GM21360 (cell line): ENCODE results near the gene FGGY.
A peak's percentile ranks its signal among the peaks of the same experiment; 100 is the strongest.

Source experiments
- ATAC-seq: cut with Tn5 transposase; IDR thresholded peaks from one replicate; pipeline ENCODE4 v1.9.1; 2021; ENCODE audit warnings: mild to moderate bottlenecking, moderate library complexity; ENCODE audit not compliant: unreplicated experiment

Gene FGGY

GRCh38 chr1:59502009-59502691 lies 205.3 kb downstream of the FGGY start:
- no peak for ATAC-seq

- ATAC-seq: no peak
These were observed 207.4 kb downstream of the FGGY start for GRCh38 chr1:59504276-59504675.

DNA sequence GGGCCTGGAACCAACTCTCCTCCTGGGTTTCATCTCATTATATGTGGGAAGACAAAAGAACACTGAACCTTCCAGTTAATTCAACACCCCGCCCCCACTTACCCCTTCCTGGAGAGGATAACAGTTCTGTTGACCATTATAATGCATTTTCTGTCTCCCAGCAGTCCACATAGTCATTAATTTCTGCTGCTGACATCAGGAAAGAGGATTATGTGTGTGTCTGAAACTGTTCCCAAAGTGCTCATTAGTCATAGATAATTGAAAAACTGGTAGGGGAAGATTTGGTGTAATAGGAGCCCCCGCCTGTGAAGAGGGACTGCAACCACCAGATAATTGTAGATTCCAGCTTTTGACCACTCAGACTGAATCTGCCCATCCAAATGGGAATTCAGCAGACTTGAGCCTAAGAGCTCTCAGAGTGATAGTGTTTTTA lies 208.7 kb downstream of the FGGY start:
- no peak for ATAC-seq

DNA sequence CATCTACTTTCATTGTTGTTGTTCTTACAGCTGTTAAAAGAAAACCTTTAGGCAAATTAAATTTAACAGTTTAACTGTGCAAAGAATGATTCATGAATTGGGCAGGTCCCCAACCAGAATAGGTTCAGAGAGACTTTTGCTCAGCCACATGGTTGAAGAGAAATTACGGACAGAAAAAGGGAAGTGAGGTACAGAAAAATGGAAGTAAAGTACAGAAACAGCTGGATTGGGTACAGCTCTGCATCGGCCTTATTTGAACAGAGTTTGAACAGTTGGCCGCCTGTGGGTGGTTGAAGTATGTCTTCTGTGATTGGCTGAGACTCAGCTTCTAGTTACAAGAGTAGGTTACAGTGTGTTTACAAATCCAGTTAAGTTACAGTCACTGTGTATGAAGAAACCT lies 210.1 kb downstream of the FGGY start:
- ATAC-seq: peak; percentile 90

DNA sequence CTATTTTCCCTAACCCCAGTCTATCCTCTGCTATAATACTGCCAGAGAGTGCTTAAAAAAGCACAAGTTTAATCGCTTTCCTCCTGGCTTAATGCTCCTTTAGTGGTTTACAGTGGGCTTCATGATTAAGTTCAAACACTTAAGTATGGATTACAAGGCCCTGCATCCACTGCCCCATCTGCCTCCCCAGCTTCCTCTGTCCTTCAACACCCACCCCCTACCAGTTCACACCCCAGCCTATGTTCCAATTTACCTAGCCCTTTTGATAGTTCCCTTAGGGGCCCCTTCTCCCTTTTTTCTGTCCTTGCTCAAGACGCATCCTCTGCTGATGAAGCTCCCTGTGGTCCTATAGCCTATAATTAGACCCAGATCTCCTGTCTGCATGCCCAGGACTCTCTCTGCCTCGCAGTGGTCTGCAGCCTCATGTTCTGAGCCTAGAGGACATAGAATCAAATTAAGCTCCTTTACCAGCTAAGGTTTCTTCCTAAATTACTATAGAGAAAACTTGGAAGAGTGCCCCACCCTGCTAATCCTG lies 212.5 kb downstream of the FGGY start:
- no peak for ATAC-seq

GRCh38 chr1:59510249-59510648 lies 213.4 kb downstream of the FGGY start:
- ATAC-seq: no peak

DNA sequence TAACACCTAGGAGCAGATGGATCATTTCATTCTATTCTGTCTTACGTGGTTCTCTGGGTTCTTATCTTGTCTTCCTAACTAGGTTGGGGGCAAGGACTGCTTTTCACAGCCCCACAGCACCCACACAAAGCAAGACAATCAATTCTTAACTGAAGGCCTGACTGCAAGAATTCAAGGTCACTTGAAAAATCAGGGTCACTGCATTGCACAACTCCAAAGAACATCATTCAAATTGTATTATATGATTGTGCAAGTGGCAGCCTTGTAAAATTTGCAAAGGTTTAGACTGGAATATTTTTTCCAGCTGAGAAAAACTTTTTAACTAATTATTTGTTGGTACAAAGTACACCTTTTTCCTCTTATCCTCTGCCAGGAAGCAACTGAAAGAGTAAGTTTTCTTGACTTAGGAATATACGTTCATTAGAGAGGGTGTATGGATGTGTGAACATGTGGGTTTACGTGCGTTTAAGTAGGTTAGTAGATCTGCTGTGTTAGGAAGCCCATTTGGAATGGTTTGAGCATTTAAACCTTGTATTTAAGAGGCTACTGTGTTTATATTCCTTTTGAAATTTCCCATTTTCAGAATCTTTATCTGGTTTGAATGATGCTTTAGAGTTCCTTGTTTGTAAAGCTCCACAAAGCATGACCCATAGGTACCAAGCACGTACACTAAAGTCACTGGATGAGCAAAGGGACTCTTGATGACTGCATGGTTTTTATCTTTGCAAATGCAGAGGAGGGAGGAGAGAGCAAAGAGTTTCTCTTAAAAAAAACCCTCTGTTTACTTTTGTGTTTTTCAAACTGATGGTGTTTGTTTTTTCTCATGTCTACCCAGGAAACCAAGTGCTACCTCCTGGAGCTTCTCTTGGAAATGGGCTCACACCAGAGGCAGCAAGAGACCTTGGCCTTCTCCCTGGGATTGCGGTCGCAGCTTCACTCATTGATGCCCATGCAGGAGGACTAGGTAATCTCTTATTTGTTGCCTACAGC lies 214.9 kb downstream of the FGGY start:
- ATAC-seq: no peak

- ATAC-seq: no peak
These were observed 215.8 kb downstream of the FGGY start for GRCh38 chr1:59512702-59513101.

DNA sequence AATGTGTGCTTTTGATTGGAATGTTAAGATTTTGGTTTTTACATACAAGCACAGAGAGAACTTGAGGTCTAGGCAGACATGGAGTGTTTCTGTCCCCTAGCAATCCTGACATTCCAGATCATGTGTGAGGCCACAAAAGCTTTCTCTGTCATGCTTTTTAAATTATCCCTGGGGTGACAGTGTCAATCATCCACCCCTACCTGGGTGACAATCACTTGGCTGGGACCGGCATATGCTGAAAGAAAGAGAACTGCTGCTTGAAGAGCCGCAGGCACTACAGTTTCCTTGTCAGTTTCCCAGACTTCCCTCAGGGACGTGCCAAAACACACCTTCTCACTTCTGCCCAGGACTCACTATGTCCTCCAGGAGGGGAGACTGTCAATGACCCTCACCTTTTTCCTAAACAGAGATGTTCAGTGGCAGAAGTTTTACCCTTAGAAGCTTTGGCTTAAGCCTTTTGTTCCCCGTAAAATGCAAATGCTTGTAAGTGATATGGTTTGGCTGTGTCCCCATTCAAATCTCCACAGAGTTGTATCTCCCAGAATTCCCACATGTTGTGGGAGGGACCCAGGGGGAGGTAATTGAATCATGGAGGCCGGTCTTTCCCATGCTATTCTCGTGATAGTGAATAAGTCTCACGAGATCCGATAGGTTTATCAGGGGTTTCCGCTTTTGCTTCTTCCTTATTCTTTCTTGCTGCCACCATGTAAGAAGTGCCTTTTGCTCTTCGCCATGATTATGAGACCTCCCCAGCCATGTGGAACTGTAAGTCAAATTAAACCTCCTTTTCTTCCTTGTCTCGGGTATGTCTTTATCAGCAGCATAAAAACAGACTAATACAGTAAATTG lies 217.4 kb downstream of the FGGY start:
- ATAC-seq: no peak

DNA sequence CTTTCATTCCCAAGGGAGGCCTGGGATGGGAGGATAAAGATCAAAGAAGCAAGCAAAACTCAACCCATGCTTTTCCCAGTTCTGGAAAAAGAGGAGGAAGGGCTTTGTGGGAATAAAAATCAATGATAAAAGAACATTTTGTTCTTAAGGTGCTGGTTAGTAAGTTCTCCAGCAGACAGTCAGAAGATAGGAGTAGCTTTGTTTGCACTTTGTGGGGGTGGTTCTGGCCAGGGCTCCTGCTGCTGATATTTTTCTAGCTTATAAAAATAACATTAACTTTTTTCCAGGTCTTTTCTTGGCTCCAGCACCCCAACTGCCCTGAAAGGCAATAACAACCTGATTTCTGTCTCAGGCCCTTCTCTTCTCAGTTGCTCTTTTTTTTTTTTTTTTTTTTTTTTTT lies 220.0 kb downstream of the FGGY start:
- ATAC-seq: no peak

DNA sequence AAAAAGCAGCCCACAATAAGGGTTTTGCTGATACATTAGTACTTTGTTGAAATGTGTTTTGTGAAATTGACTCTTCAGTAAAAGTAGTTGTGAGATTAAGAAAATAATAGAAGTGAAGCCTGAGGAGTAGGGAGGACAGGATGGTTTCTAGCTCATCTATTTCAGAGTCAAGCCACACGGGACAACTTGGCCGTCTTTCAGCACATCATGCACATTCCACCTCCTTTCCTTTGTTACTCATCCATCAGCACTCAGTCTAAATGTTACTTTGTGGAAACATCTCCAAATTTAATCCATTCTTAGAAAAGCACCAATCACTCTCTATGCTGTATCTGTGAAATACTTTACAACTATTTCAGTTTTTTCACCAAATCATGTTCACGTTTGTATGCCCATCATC lies 223.3 kb downstream of the FGGY start:
- ATAC-seq: no peak

DNA sequence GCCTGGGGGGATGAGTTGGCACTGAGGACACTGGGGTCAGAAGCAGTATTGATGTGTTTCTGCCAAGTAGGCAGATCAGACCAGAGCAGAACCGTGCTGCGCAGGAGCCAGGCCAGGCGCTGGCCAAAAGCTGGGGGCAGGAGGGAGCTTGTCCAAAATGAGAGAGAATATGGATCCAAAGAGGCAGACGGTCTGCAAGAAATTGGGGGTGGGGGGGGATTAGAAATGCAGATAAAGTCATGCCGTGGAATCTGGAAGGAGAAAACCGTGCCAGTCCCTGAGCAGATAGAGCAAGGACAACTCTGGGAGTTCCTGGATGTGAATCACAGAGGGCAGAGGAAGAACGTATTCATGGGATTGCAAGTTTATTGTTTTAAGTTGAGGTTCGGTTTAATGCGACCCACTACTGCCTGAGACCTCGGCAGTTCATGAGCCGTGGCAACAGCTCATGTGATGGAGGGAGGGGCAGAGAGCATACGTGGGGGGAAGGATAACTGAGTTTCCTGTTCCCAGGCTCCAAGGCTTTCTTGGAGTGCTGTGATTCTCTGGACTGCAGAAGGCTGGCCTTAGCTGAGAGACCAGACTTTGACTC lies 224.0 kb downstream of the FGGY start:
- no peak for ATAC-seq

GRCh38 chr1:59521456-59521855 lies 224.6 kb downstream of the FGGY start:
- ATAC-seq: no peak

GRCh38 chr1:59522925-59523505 lies 226.1 kb downstream of the FGGY start:
- no peak for ATAC-seq

DNA sequence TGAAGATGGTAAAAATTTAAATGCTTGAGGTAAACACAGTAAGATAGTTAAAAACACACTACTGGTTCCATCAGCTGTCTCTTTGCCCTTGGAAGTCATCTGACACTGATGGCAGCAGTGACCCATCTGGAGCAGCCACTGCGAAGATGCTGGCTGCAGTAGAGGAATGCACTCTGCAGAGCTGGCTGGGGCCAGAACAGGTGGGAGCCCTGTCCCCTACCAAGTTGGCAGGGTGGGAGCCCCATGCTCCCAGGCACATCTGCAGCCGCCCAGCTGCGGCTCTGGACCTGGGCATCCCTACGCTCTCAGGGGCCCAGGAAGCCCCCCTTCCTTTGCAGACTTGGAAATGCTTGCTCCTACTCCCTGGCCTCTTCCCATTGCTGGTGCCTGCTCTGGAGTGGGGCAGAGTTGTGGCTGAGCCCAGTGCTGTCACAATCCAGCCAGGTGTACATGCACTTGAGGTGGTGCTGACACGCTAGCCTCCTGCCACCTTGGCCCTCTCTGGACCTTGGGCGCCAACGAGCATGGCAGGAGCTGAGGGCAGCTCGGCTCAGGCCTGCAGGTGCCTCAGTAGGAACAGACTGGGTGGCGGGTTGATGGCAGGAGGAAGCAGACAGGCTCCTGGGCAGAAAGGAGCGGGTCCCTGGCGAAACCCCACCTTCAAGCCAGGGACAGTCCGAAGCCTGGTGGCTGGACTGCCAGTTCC lies 227.0 kb downstream of the FGGY start:
- ATAC-seq: no peak

- no peak for ATAC-seq
These were observed 229.3 kb downstream of the FGGY start for GRCh38 chr1:59526240-59526639.

GRCh38 chr1:59528471-59528870 lies 231.6 kb downstream of the FGGY start:
- no peak for ATAC-seq

DNA sequence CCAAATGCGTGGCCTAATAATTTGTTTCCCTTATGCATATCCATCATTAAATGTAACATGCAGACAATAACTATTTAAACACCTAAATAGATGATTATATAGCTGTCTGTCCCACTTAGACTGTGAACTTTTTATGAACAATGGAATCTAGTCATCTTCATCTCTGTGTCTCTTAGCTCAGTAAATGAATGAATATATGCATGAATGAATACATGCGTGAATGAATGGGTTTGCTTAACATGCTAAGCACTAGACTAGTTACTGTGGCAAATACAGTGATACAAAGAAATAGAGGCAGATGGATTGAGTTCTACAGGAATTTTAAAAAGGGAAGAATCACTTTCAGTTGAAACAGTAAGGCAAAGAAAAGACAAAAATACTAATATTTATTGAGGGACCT lies 232.0 kb downstream of the FGGY start:
- ATAC-seq: no peak

DNA sequence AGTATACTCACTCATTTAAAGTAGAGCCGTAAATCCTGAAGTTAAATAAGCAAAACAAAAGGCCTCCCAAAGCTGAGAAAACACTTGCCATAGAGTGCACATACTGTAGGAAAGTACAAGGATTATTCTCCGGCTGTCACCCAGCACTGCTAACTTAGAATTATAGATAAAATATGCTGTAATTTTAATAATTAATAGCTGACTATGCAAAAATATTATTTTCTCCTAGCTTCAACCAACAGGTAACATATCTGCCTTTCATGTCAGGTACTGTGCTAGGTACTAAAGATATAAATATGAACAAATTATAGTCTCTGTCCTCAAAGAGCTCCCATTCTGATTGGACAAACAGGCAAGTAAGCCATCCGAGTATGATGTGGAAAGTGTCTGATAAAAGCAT lies 233.2 kb downstream of the FGGY start:
- no peak for ATAC-seq

DNA sequence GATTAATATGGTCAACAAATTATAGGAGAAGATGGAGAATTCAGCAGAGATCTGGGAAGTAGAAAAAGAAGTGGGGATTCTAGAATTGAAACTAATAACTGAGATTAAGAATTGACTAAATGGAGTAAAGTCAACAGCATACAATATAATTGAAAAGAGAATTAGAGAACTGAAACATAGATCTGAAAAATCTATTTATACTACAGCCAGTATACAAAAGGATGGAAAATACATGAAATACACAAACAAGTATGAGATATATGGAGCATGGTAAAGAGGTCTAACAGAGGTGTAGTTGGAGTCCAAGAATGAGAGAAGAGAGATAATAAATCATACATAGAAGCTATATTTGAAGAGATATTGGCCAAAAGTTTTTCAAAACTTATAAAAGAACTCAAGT lies 235.2 kb downstream of the FGGY start:
- ATAC-seq: no peak
